Mesendoderm (in vitro differentiated cells): ENCODE data around the gene DYNLL2.

Source experiments
- DNase-seq: peaks from one replicate; pipeline ENCODE4 v3.0.0; 2013
- H2AK5ac ChIP-seq: 2 replicates; pipeline ENCODE4 v1.6.1; 2013; ENCODE audit warnings: low read length, inconsistent platforms
- H2BK120ac ChIP-seq: 2 replicates; pipeline ENCODE4 v1.6.1; 2013; ENCODE audit warnings: low read depth, mild to moderate bottlenecking, low read length, moderate library complexity, mixed read lengths
- H2BK15ac ChIP-seq: replicated peaks from 2 replicates; pipeline ENCODE4 v1.6.1; 2013; ENCODE audit warnings: low read depth, mild to moderate bottlenecking, moderate library complexity
- H2BK5ac ChIP-seq: 2 replicates; pipeline ENCODE4 v1.6.1; 2013; ENCODE audit warnings: low read length, inconsistent platforms
- H3K18ac ChIP-seq: 2 replicates; pipeline ENCODE4 v1.6.1; 2013; ENCODE audit warnings: mild to moderate bottlenecking, low read length, mixed read lengths
- H3K23ac ChIP-seq: one replicate; pipeline ENCODE4 v1.6.1; 2013; ENCODE audit warnings: low read length
- H3K27ac ChIP-seq: 2 replicates; pipeline ENCODE4 v1.5.1; 2013; ENCODE audit warnings: low read depth, mild to moderate bottlenecking, inconsistent platforms, low read length, moderate library complexity
- H3K27me3 ChIP-seq: 2 replicates; pipeline ENCODE4 v1.6.1; 2013; ENCODE audit warnings: low read length, control low read depth, mild to moderate bottlenecking, inconsistent platforms; ENCODE audit not compliant: insufficient read depth, poor library complexity
- H3K36me3 ChIP-seq: 2 replicates; pipeline ENCODE4 v1.6.1; 2013; ENCODE audit warnings: low read length, inconsistent platforms; ENCODE audit not compliant: control insufficient read depth, insufficient read depth
- H3K4ac ChIP-seq: one replicate; pipeline ENCODE4 v1.6.1; 2013; ENCODE audit warnings: low read depth, mild to moderate bottlenecking, low read length, moderate library complexity
- H3K4me1 ChIP-seq: 2 replicates; pipeline ENCODE4 v1.6.1; 2013; ENCODE audit warnings: low read depth, low read length, inconsistent platforms; ENCODE audit not compliant: control insufficient read depth
- H3K4me2 ChIP-seq: 2 replicates; pipeline ENCODE4 v1.6.1; 2013; ENCODE audit warnings: low read length
- H3K4me3 ChIP-seq: 2 replicates; pipeline ENCODE4 v1.5.1; 2013; ENCODE audit warnings: mild to moderate bottlenecking, low read length
- H3K56ac ChIP-seq: one replicate; pipeline ENCODE4 v1.6.1; 2013; ENCODE audit warnings: low read length
- H3K79me1 ChIP-seq: 2 replicates; pipeline ENCODE4 v1.6.1; 2013; ENCODE audit warnings: low read length, inconsistent platforms
- H3K79me2 ChIP-seq: 2 replicates; pipeline ENCODE4 v1.6.1; 2013; ENCODE audit warnings: mild to moderate bottlenecking, low read length; ENCODE audit not compliant: control insufficient read depth, insufficient read depth
- H3K9ac ChIP-seq: 2 replicates; pipeline ENCODE4 v1.6.1; 2013; ENCODE audit warnings: low read length, inconsistent platforms
- H4K5ac ChIP-seq: one replicate; pipeline ENCODE4 v1.6.1; 2013; ENCODE audit warnings: low read length
- H4K8ac ChIP-seq: one replicate; pipeline ENCODE4 v1.6.1; 2013; ENCODE audit warnings: low read depth, mild to moderate bottlenecking, control low read depth, low read length, moderate library complexity
- WGBS: extraction: QIAGEN DNeasy Blood & Tissue Kit; methylation state at CpG from one replicate; pipeline ENCODE4 v1.1.7; 2013; ENCODE audit warnings: low lambda C conversion rate, missing lambda C conversion rate; ENCODE audit not compliant: insufficient coverage; ENCODE audit errors: extremely low coverage; 5-methylcytosine and 5-hydroxymethylcytosine counted together

DYNLL2 gene

GRCh38 chr17:58110012-58110411 lies 26.8 kb downstream of the DYNLL2 start:
- DNase-seq, result no peak
- no CpG with 5 or more reads among the region's 5 CpGs for WGBS
- Histone ChIP-seq H3K36me3 (no peaks in the 10 kb centered on the region), H3K27ac (no peak overlapping the region), H4K5ac (no peak overlapping the region), H2BK120ac (no peak overlapping the region), H3K27me3 (no peaks in the 10 kb centered on the region), H2BK5ac (no peak overlapping the region), H3K4me3 (no peak overlapping the region), H3K79me2 (no peaks in the 10 kb centered on the region), H3K9ac (no peak overlapping the region), H3K18ac (no peak overlapping the region), H2BK15ac (no peak overlapping the region), H3K4me2 (no peak overlapping the region), H2AK5ac (no peak overlapping the region), H3K56ac (no peak overlapping the region), H3K23ac (no peak overlapping the region), H3K4me1 (no peaks in the 10 kb centered on the region), H3K79me1 (no peaks in the 10 kb centered on the region), H4K8ac (no peak overlapping the region), H3K4ac (no peak overlapping the region)

GRCh38 chr17:58111676-58112075 lies 28.5 kb downstream of the DYNLL2 start:
- no peak overlapping the region for H2AK5ac ChIP-seq
- no peaks in the 10 kb centered on the region for H3K27me3 ChIP-seq
- no peak overlapping the region for H4K8ac ChIP-seq
- no peaks in the 10 kb centered on the region for H3K79me1 ChIP-seq
- no peak overlapping the region for H3K4me3 ChIP-seq
- no peak overlapping the region for H3K4ac ChIP-seq
- H4K5ac ChIP-seq, result no peak overlapping the region
- no peak for DNase-seq
- H3K9ac ChIP-seq, result no peak overlapping the region
- H3K56ac ChIP-seq, result no peak overlapping the region
- H2BK120ac ChIP-seq, result no peak overlapping the region
- H3K18ac ChIP-seq, result no peak overlapping the region
- H2BK15ac ChIP-seq, result no peak overlapping the region
- H3K27ac ChIP-seq, result no peak overlapping the region
- H3K4me2 ChIP-seq, result no peak overlapping the region
- H3K23ac ChIP-seq, result no peak overlapping the region
- no peaks in the 10 kb centered on the region for H3K4me1 ChIP-seq
- no CpG with 5 or more reads among the region's 3 CpGs for WGBS
- no peak overlapping the region for H2BK5ac ChIP-seq
- no peaks in the 10 kb centered on the region for H3K36me3 ChIP-seq
- no peaks in the 10 kb centered on the region for H3K79me2 ChIP-seq

DNA sequence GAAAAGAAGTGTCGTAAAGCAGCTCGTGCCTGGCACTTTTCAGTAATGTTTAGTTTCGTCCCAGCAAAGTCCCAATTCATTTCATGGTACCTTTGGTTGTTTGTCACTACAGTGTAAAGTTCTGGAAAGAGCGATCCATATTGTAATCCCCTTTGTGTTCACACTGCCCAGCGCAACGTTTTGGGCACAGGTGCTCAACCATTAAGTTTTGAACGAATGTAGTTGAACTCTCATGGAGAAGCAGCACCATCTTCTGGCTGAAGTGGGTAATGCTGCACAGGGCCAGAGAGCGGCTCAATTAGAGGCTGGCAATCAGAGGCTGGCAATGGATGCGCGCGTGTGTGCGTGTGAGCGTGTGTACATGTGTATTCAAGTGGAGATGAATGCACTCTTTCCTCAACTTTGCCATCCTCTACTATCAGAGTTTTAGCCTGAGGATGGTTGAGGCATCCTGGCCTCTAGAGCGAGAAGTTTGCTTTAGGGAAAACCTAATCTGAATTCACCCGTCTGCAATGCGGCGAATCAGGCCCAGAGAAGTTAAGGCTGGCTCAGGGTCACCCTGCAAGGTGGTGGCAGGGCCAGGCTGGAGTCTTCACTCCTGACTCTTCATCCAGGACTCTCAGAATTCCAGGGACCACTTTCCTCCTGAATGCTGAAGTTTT lies 29.9 kb downstream of the DYNLL2 start:
- Histone ChIP-seq H3K18ac (no peak overlapping the region), H3K23ac (no peak overlapping the region), H2AK5ac (no peak overlapping the region), H3K4ac (no peak overlapping the region), H2BK15ac (no peak overlapping the region), H3K4me2 (no peak overlapping the region), H3K4me1 (no peaks in the 10 kb centered on the region), H3K4me3 (no peak overlapping the region), H3K27me3 (no peaks in the 10 kb centered on the region), H2BK120ac (no peak overlapping the region), H4K5ac (no peak overlapping the region), H2BK5ac (no peak overlapping the region), H3K27ac (no peak overlapping the region), H3K9ac (no peak overlapping the region), H3K56ac (no peak overlapping the region), H3K79me1 (no peaks in the 10 kb centered on the region), H4K8ac (no peak overlapping the region), H3K79me2 (no peaks in the 10 kb centered on the region), H3K36me3 (no peaks in the 10 kb centered on the region)
- peak; percentile 70 for DNase-seq
- no CpG with 5 or more reads among the region's 17 CpGs for WGBS

- Histone ChIP-seq H3K9ac (no peak overlapping the region), H3K4me2 (no peak overlapping the region), H3K4ac (no peak overlapping the region), H2BK15ac (no peak overlapping the region), H3K27ac (no peak overlapping the region), H3K27me3 (no peaks in the 10 kb centered on the region), H3K56ac (no peak overlapping the region), H3K36me3 (no peaks in the 10 kb centered on the region), H3K18ac (no peak overlapping the region), H4K5ac (no peak overlapping the region), H3K79me2 (no peaks in the 10 kb centered on the region), H4K8ac (no peak overlapping the region), H3K4me3 (no peak overlapping the region), H3K23ac (no peak overlapping the region), H2AK5ac (no peak overlapping the region), H3K79me1 (no peaks in the 10 kb centered on the region), H2BK120ac (no peak overlapping the region), H3K4me1 (no peaks in the 10 kb centered on the region), H2BK5ac (no peak overlapping the region)
- no CpG with 5 or more reads among the region's 4 CpGs for WGBS
- no peak for DNase-seq
Observed at GRCh38 chr17:58113947-58114346, 30.7 kb downstream of the DYNLL2 start.

GRCh38 chr17:58117382-58117781 lies 34.2 kb downstream of the DYNLL2 start:
- Histone ChIP-seq H4K8ac (no peak overlapping the region), H3K18ac (no peak overlapping the region), H3K23ac (no peak overlapping the region), H3K27ac (no peak overlapping the region), H2BK15ac (no peak overlapping the region), H4K5ac (no peak overlapping the region), H3K4me1 (no peaks in the 10 kb centered on the region), H3K4ac (no peak overlapping the region), H2BK120ac (no peak overlapping the region), H3K56ac (no peak overlapping the region), H3K4me3 (no peak overlapping the region), H3K36me3 (no peaks in the 10 kb centered on the region), H2AK5ac (no peak overlapping the region), H3K27me3 (no peaks in the 10 kb centered on the region), H3K79me1 (no peaks in the 10 kb centered on the region), H2BK5ac (no peak overlapping the region), H3K4me2 (no peak overlapping the region), H3K9ac (no peak overlapping the region), H3K79me2 (no peaks in the 10 kb centered on the region)
- DNase-seq, result no peak
- no CpG with 5 or more reads among the region's 5 CpGs for WGBS

GRCh38 chr17:58119491-58119890 lies 36.3 kb downstream of the DYNLL2 start:
- H3K4ac ChIP-seq, result no peak overlapping the region
- no peak overlapping the region for H4K8ac ChIP-seq
- H3K79me2 ChIP-seq, result no peaks in the 10 kb centered on the region
- H2BK120ac ChIP-seq, result no peak overlapping the region
- no peak overlapping the region for H2BK15ac ChIP-seq
- no peaks in the 10 kb centered on the region for H3K36me3 ChIP-seq
- no CpG with 5 or more reads among the region's 3 CpGs for WGBS
- no peak overlapping the region for H3K9ac ChIP-seq
- H2BK5ac ChIP-seq, result no peak overlapping the region
- no peaks in the 10 kb centered on the region for H3K27me3 ChIP-seq
- no peak overlapping the region for H3K56ac ChIP-seq
- no peak overlapping the region for H3K27ac ChIP-seq
- H3K4me2 ChIP-seq, result no peak overlapping the region
- H3K4me3 ChIP-seq, result no peak overlapping the region
- no peak overlapping the region for H4K5ac ChIP-seq
- H3K23ac ChIP-seq, result no peak overlapping the region
- H2AK5ac ChIP-seq, result no peak overlapping the region
- H3K79me1 ChIP-seq, result no peaks in the 10 kb centered on the region
- DNase-seq, result no peak
- H3K18ac ChIP-seq, result no peak overlapping the region
- H3K4me1 ChIP-seq, result no peaks in the 10 kb centered on the region
